ENCODE measurements around the gene ZGPAT. TPM values are rescaled to one million over a fixed set of nuclear protein-coding genes. Genes with fewer than 3 reads are reported as not detected.

The ZGPAT gene
- total and polyA plus RNA-seq, 9 of the 15 experiments (the other 6 are each of a cell fraction or from before 2014, with no cell fraction given) = 0.14 to 26.6 (median 7.4) TPM

DNA sequence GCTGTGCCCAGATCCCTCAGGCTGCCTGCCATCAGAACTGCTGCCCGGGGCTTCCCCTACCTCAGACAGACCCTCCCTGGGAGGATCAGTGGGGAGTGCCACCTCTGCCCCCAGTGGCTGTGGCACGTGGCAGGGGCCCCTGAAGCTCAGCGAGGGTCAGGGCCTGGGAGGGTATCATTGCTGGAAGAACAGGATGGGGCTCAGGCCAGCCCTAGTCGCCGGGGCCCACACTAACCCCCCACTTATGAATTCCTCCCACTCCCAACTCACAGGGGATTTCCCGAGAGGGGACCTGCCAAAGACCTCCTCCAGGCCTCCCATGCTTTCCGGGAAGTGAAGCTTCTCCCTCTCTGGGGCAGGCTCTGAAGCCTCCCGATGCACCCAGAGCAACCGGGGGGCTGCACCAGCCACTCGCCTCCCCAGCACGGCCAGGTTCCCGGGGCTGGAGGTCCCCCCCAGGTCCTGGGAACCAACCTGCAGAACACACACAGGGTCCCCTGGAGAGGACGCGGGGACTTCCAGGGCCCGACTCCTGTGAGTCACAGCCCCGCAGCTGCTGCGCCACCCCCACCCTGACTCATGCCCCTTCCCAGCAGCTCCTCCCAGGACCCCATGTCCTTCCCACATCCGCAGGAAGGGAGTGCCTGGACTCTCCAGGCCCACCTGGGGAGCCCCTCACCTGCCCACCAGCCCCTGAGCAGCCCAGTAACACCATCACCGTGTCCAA is 8.9 kb upstream of the ZGPAT start (continued):
- TF ChIP-seq, protein P1, sequence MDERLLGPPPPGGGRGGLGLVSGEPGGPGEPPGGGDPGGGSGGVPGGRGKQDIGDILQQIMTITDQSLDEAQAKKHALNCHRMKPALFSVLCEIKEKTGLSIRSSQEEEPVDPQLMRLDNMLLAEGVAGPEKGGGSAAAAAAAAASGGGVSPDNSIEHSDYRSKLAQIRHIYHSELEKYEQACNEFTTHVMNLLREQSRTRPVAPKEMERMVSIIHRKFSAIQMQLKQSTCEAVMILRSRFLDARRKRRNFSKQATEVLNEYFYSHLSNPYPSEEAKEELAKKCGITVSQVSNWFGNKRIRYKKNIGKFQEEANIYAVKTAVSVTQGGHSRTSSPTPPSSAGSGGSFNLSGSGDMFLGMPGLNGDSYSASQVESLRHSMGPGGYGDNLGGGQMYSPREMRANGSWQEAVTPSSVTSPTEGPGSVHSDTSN (CRISPR knock-in tag; IDR thresholded peaks at IDR 0.05; ENCODE audit: low read depth) = no peak
- TF ChIP-seq, protein P1 (tag; conservative IDR thresholded peaks at IDR 0.05; ENCODE audit: low read depth) = no peak
- TF ChIP-seq E2F1 (CRISPR knock-in tag; IDR thresholded peaks at IDR 0.05) (no peak), RBBP5 (IDR thresholded peaks at IDR 0.05; ENCODE audit: borderline replicate concordance, insufficient read depth, low read length, poor library complexity, severe bottlenecking) (no peak), CREBBP (IDR thresholded peaks at IDR 0.05; ENCODE audit: low read depth, low read length) (no peak), TGIF2 (CRISPR knock-in tag; IDR thresholded peaks at IDR 0.05) (no peak), REST (IDR thresholded peaks at IDR 0.05; ENCODE audit: borderline replicate concordance) (no peak), REST (CRISPR knock-in tag; IDR thresholded peaks at IDR 0.05; ENCODE audit: low read depth) (no peak), JUN (IDR thresholded peaks at IDR 0.05; ENCODE audit: borderline replicate concordance, low read depth, low read length) (peak; percentile 59; the same call in 1 of the 2 replicates), JUN (CRISPR knock-in tag; IDR thresholded peaks at IDR 0.05; ENCODE audit: borderline replicate concordance) (no peak), CBFA2T3 (IDR thresholded peaks at IDR 0.05) (peak; percentile 21; the same call in 1 of the 2 replicates), BRD9 (IDR thresholded peaks at IDR 0.05; ENCODE audit: low read depth, partially characterized antibody) (no peak), ZNF778 (CRISPR knock-in tag; IDR thresholded peaks at IDR 0.05) (no peak), PRPF4 (IDR thresholded peaks at IDR 0.05; ENCODE audit: insufficient read depth, low read depth, low read length, poor library complexity, severe bottlenecking) (no peak), ZNF644 (tag; IDR thresholded peaks at IDR 0.05; ENCODE audit: low read depth) (no peak), CREB1 (IDR thresholded peaks at IDR 0.05) (no peak), CREB1 (CRISPR knock-in tag; IDR thresholded peaks at IDR 0.05) (no peak)
